C4-2B (cell line): ENCODE measurements around the gene SLC39A11.

Source experiments
- H3K27ac ChIP-seq: fragments of 450-650 bp; 2 replicates; pipeline ENCODE4 v1.5.1; 2017
- ZFX ChIP-seq: fragments of 450-650 bp; IDR thresholded peaks from 2 replicates; pipeline ENCODE4 v1.6.1; 2017
- TF ChIP-seq, protein P1 (sequence below): fragments of 450-650 bp; conservative IDR thresholded peaks from 2 replicates; pipeline ENCODE4 v1.5.1; 2017; ENCODE audit warnings: mild to moderate bottlenecking

SLC39A11 gene

DNA sequence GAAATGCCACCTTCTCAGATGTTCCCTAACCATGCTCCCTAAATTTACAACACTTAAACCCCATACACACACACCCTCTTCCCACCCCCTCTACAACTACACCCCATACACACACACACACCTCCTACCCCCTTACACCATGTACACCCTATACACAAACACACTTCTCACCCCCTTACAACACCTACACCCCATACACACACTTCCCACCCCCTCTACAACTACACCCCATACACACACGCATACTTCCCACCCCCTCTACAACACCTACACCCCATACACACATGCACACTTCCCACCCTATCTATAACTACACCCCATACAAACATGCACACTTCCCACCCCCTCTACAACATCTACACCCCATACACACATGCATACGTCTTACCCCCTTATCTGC, 172.0 kb downstream of the SLC39A11 start:
- no peak overlapping the region for H3K27ac ChIP-seq
- TF ChIP-seq, protein P1, sequence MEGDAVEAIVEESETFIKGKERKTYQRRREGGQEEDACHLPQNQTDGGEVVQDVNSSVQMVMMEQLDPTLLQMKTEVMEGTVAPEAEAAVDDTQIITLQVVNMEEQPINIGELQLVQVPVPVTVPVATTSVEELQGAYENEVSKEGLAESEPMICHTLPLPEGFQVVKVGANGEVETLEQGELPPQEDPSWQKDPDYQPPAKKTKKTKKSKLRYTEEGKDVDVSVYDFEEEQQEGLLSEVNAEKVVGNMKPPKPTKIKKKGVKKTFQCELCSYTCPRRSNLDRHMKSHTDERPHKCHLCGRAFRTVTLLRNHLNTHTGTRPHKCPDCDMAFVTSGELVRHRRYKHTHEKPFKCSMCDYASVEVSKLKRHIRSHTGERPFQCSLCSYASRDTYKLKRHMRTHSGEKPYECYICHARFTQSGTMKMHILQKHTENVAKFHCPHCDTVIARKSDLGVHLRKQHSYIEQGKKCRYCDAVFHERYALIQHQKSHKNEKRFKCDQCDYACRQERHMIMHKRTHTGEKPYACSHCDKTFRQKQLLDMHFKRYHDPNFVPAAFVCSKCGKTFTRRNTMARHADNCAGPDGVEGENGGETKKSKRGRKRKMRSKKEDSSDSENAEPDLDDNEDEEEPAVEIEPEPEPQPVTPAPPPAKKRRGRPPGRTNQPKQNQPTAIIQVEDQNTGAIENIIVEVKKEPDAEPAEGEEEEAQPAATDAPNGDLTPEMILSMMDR, result no peak

DNA sequence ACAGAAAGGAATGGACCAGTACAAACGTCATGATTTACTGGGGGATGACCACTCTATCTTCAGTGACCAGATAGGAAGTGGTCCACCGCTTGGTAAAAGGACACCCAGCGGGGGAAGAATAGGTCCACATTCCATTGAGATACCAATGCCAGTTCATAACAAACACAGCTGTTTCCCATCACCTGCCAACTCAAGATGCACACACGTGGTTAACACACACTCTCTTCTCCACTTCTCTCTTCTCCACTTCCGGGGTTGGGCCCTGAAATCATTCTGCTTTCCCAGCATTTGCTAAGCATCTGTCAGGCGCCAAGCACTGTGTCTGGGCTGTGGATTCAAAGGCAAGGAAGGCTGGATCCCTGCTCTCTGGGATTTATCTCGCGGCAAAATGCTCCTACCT, 175.5 kb downstream of the SLC39A11 start:
- TF ChIP-seq, protein P1, result no peak
- TF ChIP-seq ZFX, result no peak
- H3K27ac ChIP-seq, result no peak overlapping the region

DNA sequence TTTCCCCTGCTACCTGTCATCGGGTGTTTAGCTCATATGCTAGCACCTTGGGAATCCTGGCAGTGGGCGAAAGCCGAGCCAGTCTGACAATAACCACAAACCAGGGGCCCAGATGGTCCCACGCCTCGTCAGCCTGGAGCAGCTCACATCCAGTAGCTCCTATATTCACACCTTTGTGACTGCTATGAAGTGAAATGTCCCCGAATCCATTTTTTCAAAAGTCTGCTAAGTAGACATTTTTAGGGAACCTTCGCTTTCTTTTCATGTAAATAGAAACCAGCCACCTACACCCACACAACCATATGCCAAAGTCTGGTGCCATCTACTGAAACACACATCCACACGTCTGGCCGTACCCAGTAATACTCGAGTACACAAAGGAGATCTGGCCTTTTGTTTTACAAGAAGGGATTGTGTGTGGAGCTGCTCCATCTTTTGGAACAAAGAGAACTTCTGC, 176.8 kb downstream of the SLC39A11 start:
- no peak for TF ChIP-seq ZFX
- TF ChIP-seq, protein P1, result no peak
- no peak overlapping the region for H3K27ac ChIP-seq

DNA sequence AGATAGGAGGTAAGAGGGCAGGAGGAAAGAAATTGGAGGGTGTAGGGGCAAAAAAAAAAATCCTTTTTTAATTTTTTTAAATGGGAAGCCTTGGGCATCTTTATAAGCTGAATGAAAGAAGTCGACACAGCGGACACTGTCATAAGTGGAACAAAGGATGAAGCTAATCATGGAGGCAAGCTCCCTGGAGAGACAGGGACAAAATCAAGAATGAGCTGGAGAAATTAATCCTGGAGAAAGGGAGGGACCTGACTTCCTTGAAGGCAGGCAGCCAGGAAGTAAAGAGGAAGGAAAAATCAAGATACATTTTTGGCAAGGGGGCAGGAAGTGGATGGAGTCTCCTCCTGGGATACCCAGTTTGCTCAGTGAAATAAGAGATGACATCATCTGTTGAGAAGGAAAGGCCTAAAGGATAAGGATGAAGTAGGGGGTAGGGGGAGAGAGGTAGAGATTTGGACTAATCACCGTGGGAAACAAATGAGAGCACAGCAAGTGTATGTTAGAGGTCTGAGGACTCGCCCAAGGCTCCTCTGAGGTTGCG, 179.3 kb downstream of the SLC39A11 start:
- no peak overlapping the region for H3K27ac ChIP-seq
- TF ChIP-seq ZFX, result no peak
- TF ChIP-seq, protein P1, result no peak

DNA sequence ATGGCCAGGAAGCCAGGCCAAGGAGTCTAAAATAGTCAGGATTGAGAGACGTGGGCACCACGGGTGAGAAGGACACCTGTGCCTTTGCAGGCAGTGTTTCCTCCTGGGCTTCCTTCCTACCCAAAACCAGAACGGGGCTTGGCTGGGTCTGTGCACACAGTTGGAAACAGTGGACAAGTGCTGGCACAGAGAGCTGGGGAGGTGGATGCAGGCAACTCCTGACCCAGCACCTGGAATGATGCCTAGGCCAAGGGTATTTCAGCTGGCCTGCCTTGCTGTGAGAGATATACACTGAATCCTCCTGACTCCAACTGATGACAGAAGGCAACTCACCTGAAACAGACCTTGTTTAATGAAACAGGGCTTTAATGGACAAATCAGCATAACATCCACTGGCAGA, 186.2 kb downstream of the SLC39A11 start:
- H3K27ac ChIP-seq, result no peak overlapping the region
- TF ChIP-seq, protein P1, result no peak
- no peak for TF ChIP-seq ZFX

DNA sequence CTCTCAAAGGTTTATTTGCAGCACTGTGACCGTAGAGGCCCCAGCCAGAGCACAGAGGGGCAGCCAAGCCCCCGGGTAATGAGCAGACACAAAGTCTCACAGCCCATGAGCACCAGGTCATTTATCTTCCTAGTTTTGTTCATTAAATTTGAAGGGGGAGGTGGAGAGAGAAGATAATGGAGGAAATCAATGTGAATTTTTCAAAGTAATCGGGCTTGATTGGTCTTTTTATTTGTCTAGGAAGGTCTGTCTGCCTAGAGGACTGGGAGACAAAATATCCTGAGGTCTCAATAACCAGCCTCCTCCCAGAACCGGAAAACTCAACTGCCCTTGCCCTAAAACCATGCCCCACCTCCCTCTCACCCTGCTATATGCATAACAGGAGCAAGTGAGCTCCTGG, 189.0 kb downstream of the SLC39A11 start:
- H3K27ac ChIP-seq, result no peak overlapping the region
- TF ChIP-seq, protein P1, result no peak
- TF ChIP-seq ZFX, result no peak

DNA sequence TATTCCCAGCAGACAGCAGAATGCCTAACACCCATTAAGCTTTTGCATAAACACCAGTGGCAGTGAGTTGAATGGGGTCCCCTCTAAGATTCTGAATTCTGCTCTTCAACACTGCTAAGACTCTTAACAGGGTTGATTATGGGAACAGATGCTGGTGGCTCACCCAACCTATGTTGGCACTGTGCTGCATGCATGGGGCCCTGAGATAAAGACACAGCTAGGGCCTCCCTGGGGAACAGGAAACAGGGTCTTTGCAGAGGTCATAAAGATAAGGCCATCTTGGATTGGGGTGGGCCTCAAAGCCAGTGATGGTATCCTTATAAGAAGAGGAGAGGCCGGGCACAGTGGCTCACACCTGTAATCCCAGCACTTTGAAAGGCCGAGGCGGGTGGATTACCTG, 190.8 kb downstream of the SLC39A11 start:
- TF ChIP-seq, protein P1, result no peak
- TF ChIP-seq ZFX, result no peak
- H3K27ac ChIP-seq, result no peak overlapping the region
